Amniotic epithelial cell (primary cell): Measurements from ENCODE around the gene TRMT2A.
A peak's percentile ranks its signal among the peaks of the same experiment; 100 is the strongest.

Experiments used
- DNase-seq: peaks from one replicate; pipeline ENCODE4 v3.0.0-alpha.2; 2010; ENCODE audit warnings: low read depth

Gene TRMT2A

DNA sequence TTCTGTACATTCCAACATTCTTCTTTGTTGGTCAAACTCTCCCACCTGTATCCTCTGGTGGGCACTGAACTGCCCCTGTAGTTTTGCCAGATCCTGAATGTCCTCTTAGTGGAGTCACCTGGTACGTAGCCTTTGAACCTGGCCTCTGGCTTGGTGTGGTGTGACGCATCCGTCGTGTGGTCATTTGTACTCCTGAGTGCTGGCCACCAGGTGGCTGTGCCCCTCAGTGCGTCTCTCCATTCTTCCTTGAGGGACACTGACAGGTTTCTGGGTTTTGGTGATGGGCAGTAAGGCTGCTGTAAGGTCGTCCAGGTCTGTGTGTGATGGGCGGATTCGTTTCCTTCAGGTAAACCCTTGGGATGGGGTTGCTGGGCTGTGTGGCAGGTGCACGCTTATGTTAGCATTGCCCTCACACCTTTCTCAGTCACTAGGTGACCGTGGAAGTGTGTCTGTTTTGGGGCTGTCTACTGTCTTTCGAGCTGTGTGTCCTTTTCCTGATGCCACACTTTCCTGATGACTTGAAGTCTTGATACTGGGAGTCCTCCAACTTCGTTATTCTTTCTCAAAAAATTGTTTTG lies 14.7 kb downstream of the TRMT2A start:
- no peak for DNase-seq

- no peak for DNase-seq
Measured at GRCh38 chr22:20101638-20102037, 15.4 kb downstream of the TRMT2A start.

GRCh38 chr22:20099099-20099711 lies 17.8 kb downstream of the TRMT2A start:
- no peak for DNase-seq

GRCh38 chr22:20096574-20097420 lies 20.2 kb downstream of the TRMT2A start:
- no peak for DNase-seq

GRCh38 chr22:20095521-20095920 lies 21.5 kb downstream of the TRMT2A start:
- no peak for DNase-seq

DNA sequence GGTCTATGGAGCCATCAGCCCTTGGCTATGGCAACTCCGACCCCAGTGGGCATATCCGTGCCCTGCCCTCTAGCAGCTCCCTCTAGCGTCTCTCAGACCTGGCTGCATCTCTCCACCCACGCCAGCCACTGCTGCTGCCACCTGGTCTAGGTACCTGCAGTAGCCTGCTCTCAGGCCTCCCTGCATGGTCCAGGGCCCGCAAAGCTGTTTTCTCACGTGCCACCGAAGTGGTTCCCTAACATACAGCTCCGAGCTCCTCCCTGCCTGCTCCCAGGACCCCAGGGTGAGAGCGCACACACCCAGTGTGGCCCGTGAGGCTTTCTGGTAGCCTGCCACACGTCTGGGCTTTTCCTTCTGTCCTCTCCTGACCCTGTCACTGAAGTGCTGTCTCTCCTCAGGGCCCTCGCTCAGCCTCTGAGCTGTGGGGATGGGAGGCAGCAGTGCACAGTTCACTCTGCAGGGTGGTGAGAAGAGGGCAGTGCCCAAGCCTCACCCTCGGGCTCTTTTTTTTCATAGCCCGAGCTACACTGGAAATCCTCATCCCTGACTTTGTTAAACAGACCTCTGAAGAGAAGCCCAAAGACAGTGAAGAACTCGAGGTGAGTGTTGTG lies 22.7 kb downstream of the TRMT2A start:
- no peak for DNase-seq

- no peak for DNase-seq
Measured at GRCh38 chr22:20093418-20094196, 23.4 kb downstream of the TRMT2A start.

- no peak for DNase-seq
Measured at GRCh38 chr22:20092477-20092854, 24.6 kb downstream of the TRMT2A start.

GRCh38 chr22:20091690-20092476 lies 25.1 kb downstream of the TRMT2A start:
- DNase-seq: no peak

DNA sequence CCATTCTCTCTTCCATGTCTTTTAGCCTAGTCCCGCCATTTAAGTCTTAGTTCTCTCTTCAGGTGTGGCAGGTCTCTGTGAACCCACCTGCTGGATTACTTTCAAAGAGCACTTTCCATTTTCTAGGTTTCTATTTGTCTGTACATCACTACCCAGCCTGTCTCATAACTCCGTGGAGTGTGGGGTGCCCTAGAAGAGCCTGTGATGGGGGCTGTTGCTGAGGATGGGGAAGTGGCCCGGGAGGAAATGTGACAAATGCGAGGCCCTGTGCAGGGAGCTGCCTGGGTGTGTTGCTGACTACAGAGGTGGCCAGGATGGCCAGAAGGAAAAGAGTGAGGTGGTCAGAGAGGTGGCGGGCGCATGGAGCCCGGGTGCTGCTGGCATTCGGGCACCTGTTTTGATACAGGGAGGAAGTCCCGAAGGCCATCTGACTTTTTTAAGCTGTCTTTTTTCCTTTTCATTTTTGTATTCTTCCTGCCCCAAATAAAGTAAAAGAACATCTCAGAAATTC lies 26.2 kb downstream of the TRMT2A start:
- no peak for DNase-seq

GRCh38 chr22:20089977-20090729 lies 26.9 kb downstream of the TRMT2A start:
- peak; percentile 19 for DNase-seq

DNA sequence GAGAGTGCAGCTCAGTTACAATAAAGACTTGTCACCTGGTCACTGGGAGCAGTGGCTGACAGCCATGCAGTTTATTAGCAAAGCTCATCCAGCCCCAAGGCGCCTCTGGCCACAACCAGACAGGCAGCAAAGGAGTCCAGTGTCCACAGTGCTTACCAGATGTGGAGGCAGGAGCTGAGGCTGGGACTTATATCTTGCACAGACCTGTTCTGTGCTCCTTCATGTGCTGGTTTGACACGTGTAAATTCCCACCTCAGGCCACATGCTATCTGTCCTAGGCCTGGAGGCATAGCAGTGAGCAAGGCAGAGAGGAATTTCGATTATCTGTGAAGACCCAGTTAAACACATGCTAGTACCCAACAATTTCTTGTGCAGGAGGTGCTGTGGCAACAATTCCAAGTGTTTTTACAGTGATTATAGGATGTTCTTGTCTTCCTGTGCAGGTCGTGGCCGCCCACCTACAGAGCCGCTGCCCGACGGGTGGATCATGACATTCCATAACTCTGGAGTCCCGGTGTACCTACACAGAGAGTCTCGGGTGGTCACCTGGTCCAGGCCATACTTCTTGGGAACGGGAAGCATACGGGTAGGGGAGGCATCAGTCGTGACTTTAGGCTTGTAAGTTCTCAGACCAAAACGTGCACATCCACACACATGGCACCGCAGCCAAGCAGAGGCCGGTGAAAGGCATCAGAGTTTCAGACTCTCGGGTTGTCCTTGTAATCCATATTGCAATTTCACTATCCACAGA lies 27.6 kb downstream of the TRMT2A start:
- DNase-seq: no peak

- no peak for DNase-seq
Measured at GRCh38 chr22:20088263-20088648, 28.8 kb downstream of the TRMT2A start.

GRCh38 chr22:20087319-20088262 lies 29.4 kb downstream of the TRMT2A start:
- no peak for DNase-seq

DNA sequence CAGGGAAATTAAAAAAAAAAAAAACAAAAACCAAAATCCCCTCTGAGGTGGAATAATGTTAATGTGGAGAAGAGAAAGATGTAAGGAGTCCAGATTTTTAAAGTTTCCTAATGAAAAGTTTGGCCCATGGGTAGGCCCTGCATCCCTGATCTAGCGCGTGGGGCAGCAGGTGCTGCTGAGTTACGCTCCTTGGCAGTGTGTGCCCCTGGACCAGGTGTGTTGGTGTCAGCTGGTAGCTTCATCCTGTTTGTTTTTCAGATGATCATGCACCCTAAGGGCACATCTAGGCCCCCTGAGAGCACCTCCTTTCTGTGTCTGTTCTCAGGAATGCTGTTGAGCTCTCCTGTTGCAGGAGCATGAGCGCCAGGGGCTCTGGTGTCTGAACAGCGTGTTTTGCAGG lies 30.3 kb downstream of the TRMT2A start:
- DNase-seq: no peak

GRCh38 chr22:20086101-20086599 lies 30.9 kb downstream of the TRMT2A start:
- DNase-seq: no peak

GRCh38 chr22:20085651-20086050 lies 31.4 kb downstream of the TRMT2A start:
- no peak for DNase-seq
